Epithelial cell of esophagus (primary cell): ENCODE measurements around the gene GBX2.
A peak's percentile ranks its signal among the peaks of the same experiment; 100 is the strongest.

Experiments
- DNase-seq: peaks from one replicate; pipeline ENCODE4 v3.0.0; 2010; ENCODE audit warnings: low read depth
- H3K4me3 ChIP-seq: 2 replicates; pipeline ENCODE4 v1.5.1; 2011; ENCODE audit warnings: mild to moderate bottlenecking, low read length, control low read depth
- CTCF ChIP-seq: IDR thresholded peaks from 2 replicates; pipeline ENCODE4 v1.5.1; 2011; ENCODE audit warnings: low read depth, mild to moderate bottlenecking, low read length, control low read depth, inconsistent platforms; ENCODE audit not compliant: insufficient read depth; ENCODE audit errors: missing control alignments

The GBX2 gene

GRCh38 chr2:236205867-236206645 is 37.9 kb upstream of the GBX2 start:
- no peak overlapping the region for H3K4me3 ChIP-seq
- TF ChIP-seq CTCF = no peak
- peak; percentile 6 for DNase-seq

GRCh38 chr2:236204953-236205352 is 36.8 kb upstream of the GBX2 start:
- H3K4me3 ChIP-seq = no peak overlapping the region
- no peak for DNase-seq
- no peak for TF ChIP-seq CTCF

DNA sequence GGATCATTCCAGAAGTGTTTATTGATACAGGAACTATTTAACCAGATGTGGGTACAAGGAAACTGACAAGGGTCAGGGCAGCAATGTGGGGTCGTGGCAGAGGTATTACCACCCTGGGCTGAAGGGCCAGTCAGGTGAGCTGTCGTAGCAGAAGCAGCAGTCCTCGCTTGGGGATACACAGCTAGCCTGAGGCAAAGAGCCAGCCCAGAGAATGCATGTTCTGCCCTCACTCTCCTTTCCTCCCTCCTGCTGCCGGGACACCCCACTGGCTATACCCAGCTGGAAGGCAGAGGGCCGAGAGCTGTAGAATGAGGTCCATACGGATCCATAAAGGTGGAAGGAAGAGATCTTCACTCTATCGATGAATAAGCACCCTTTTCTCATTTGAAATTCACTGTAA is 32.2 kb upstream of the GBX2 start:
- H3K4me3 ChIP-seq = no peak overlapping the region
- TF ChIP-seq CTCF = no peak
- DNase-seq = no peak

DNA sequence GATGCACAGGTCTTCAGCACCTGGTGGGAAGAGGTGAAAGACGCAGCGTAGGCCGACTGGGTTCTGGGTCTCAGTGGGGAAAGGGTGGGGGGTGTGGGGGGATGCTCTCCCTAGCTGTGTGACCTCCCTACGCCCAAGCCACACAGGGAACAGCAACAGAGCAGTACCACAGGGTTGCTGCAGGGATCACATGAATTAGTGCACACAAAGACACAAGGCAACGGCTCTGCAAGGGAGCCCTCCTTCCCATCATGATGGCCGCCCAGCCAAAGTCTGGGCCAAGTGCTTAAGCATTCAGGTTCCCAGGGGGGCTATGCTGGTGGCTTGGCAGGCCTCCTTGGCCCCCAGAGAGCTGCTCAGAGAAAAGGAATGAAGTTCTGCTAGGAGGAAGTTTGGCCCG is 28.2 kb upstream of the GBX2 start:
- no peak for TF ChIP-seq CTCF
- H3K4me3 ChIP-seq = no peak overlapping the region
- DNase-seq = no peak

DNA sequence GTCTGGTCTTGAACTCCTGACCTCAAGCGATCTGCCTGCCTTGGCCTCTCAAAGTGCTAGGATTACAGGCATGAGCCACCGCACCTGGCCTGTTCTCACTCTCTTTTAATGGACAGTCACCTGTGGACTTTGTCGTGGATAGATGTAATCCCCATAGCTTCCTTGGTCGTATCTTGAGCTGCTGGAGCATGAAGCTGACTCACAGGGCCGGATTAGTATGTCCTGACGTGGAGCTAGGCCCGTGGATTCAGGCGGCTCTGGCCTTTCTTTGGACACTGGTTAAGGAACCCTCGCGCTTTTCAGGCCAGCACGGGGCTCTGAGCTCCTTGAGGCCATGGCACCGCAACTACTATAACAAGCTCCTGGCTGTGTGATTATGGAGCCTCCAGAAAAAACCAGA is 27.5 kb upstream of the GBX2 start:
- no peak for DNase-seq
- H3K4me3 ChIP-seq = no peak overlapping the region
- no peak for TF ChIP-seq CTCF

DNA sequence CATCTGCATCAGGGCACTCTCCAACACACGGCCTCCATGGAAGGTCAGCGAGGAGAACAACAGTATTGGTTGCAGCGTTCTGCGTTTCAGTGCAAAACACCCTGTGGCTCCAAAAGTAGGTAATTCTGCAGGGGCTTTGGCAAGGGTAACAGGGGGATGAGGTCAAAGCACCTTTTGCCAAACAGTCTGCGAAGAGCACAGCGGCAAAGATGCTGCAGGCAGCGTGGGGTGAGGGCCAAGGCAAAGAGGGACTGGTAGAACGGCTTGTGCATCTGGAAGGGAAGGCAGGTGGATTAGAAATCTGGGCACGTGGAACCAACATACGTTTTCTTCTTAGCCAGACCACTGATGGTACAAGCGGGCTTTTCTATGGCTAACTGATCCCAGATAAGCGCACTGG is 26.6 kb upstream of the GBX2 start:
- no peak overlapping the region for H3K4me3 ChIP-seq
- no peak for TF ChIP-seq CTCF
- DNase-seq = no peak

DNA sequence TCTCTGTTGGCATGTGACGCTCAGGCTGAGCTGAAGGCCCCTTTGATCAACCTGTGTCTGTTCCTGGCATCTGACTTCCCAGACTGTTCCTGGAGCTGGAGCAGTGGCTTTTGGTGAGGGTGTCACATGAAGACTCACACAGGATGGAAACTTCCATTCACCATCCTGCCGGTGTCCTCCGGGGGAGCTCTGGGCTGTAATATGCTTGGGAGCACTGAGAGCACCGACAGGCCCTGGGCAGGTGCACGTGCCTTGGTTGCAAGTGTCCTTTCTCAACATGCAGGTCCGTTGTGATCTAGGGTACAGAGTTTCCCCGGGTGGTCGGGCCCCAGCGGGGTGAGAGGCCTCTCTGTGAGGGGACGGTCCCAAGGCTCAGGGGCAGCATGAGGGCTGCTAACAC is 24.8 kb upstream of the GBX2 start:
- no peak for DNase-seq
- no peak overlapping the region for H3K4me3 ChIP-seq
- no peak for TF ChIP-seq CTCF
